RWPE1 (cell line): ENCODE results near the gene FRMD4A.

Experiments
- CTCF ChIA-PET: fragments of 350-600 bp; sonication (Branson Sonifier 250); formaldehyde crosslinking; extraction: SDS; loops from one replicate; lab custom pipeline; 2021; lab: Yijun Ruan, JAX
- POLR2A ChIA-PET: fragments of 400-600 bp; formaldehyde crosslinking; extraction: SDS; loops from one replicate; lab custom pipeline; 2020; ENCODE audit warnings: antibody characterized with exemption; ENCODE audit not compliant: low non-redundant PET; lab: Yijun Ruan, JAX
- DNase-seq: peaks from one replicate; pipeline ENCODE4 v3.0.0; 2012; ENCODE audit warnings: low spot score
- H3K27ac ChIP-seq: fragments of 450-650 bp; 2 replicates; pipeline ENCODE4 v1.5.1; 2017
- CTCF ChIP-seq: fragments of 450-650 bp; conservative IDR thresholded peaks from 2 replicates; pipeline ENCODE4 v1.5.1; 2017; ENCODE audit warnings: low read depth, mild to moderate bottlenecking

Gene FRMD4A

GRCh38 chr10:13797164-13797563, 533.6 kb downstream of the FRMD4A start:
- no peak for DNase-seq
- POLR2A ChIA-PET = no interaction called here
- TF ChIP-seq CTCF = no peak
- no peak overlapping the region for H3K27ac ChIP-seq
- CTCF ChIA-PET = no interaction called here

- H3K27ac ChIP-seq = no peak overlapping the region
- no peak for TF ChIP-seq CTCF
- no peak for DNase-seq
- POLR2A ChIA-PET = no interaction called here
- CTCF ChIA-PET = no interaction called here
These were observed 534.8 kb downstream of the FRMD4A start for GRCh38 chr10:13795653-13796555.

GRCh38 chr10:13794992-13795612, 535.6 kb downstream of the FRMD4A start:
- ChIA-PET POLR2A (no interaction called here), CTCF (no interaction called here)
- H3K27ac ChIP-seq = no peak overlapping the region
- no peak for DNase-seq
- TF ChIP-seq CTCF = no peak

GRCh38 chr10:13792006-13792405, 538.7 kb downstream of the FRMD4A start:
- POLR2A ChIA-PET = no interaction called here
- no peak for DNase-seq
- no peak overlapping the region for H3K27ac ChIP-seq
- CTCF ChIA-PET = no interaction called here
- TF ChIP-seq CTCF = no peak

- no peak overlapping the region for H3K27ac ChIP-seq
- TF ChIP-seq CTCF = no peak
- DNase-seq = no peak
- ChIA-PET CTCF (no interaction called here), POLR2A (no interaction called here)
These were observed 539.2 kb downstream of the FRMD4A start for GRCh38 chr10:13791483-13791882.

- DNase-seq = no peak
- CTCF ChIA-PET = no interaction called here
- POLR2A ChIA-PET = no interaction called here
- no peak for TF ChIP-seq CTCF
- H3K27ac ChIP-seq = no peak overlapping the region
These were observed 540.5 kb downstream of the FRMD4A start for GRCh38 chr10:13790196-13790595.
